Measurements from ENCODE around the gene NFKBIB. TPM values are rescaled to one million over a fixed set of nuclear protein-coding genes. Genes with fewer than 3 reads are reported as not detected.

NFKBIB gene
- total RNA-seq, 4 donors from 2014 or later: 18.5 to 37.6 (median 26.8) TPM

- WGBS, 2 donors (ENCODE audit: low coverage in 1 of 2): 90 to 91% methylated on average over 3 of the region's 3 CpGs
- Histone ChIP-seq H3K36me3 (no peaks in the 10 kb centered on the region), H3K27ac (no peak overlapping the region), H3K9me3 (no peaks in the 10 kb centered on the region), H3K4me3 (no peak overlapping the region), H3K27me3 (no peaks in the 10 kb centered on the region), H3K4me1 (peaks cover 0 to 17% (median 0%) of the 10 kb centered on the region in 3 donors)
- no peak for ATAC-seq
- TF ChIP-seq EP300 (IDR thresholded peaks at IDR 0.05) (no peak), POLR2A (IDR thresholded peaks at IDR 0.05) (no peak), POLR2AphosphoS5 (IDR thresholded peaks at IDR 0.05) (no peak)
- TF ChIP-seq, protein P1, sequence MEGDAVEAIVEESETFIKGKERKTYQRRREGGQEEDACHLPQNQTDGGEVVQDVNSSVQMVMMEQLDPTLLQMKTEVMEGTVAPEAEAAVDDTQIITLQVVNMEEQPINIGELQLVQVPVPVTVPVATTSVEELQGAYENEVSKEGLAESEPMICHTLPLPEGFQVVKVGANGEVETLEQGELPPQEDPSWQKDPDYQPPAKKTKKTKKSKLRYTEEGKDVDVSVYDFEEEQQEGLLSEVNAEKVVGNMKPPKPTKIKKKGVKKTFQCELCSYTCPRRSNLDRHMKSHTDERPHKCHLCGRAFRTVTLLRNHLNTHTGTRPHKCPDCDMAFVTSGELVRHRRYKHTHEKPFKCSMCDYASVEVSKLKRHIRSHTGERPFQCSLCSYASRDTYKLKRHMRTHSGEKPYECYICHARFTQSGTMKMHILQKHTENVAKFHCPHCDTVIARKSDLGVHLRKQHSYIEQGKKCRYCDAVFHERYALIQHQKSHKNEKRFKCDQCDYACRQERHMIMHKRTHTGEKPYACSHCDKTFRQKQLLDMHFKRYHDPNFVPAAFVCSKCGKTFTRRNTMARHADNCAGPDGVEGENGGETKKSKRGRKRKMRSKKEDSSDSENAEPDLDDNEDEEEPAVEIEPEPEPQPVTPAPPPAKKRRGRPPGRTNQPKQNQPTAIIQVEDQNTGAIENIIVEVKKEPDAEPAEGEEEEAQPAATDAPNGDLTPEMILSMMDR (IDR thresholded peaks at IDR 0.05): no peak
These were observed 38.4 kb upstream of the NFKBIB start for GRCh38 chr19:38861368-38861767.

DNA sequence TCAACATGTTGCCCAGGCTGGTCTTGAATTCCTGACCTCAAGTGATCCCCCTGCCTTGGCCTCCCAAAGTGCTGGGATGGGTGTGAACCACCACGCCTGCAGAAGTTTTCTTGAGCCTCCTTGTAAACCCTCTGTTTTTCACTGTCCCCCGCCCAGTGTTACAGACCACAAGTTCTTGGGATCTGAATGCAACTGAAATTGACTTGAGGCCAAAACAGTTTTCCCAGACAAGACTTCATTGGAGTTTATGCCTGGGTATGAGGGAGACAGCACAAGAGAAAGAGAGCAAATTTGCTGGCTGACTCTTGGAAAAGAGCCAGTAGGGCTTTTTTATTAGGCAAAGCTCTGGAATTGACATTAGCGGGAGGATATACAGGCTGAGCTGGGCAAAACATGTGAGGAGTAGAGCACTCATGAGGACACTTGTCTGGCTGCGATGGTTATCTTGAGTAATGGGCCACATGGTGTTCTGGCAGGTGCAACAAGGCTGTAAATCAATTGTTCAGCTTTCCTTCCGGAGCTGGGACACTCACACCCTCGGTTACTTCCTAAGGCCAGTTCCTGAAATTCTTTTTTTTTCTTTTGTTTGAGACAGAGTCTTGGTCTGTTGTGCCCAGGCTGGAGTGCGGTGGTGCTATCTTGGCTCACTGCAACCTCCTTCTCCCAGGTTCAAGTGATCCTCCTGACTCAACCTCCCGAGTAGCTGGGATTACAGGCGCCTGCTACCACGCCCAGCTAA, 37.3 kb upstream of the NFKBIB start:
- Histone ChIP-seq H3K36me3 (no peaks in the 10 kb centered on the region), H3K27me3 (no peaks in the 10 kb centered on the region), H3K27ac (peak overlapping the region in 3 of 4 donors; percentile 38 to 47 (median 46)), H3K4me3 (no peak overlapping the region), H3K9me3 (no peaks in the 10 kb centered on the region), H3K4me1 (peaks cover 0 to 17% (median 0%) of the 10 kb centered on the region in 3 donors)
- TF ChIP-seq EP300 (IDR thresholded peaks at IDR 0.05): no peak
- TF ChIP-seq POLR2AphosphoS5 (IDR thresholded peaks at IDR 0.05): peak; percentile 31
- 30 to 44% methylated on average over 5 to 8 of the region's 10 CpGs for WGBS, 2 donors (ENCODE audit: low coverage in 1 of 2)
- ATAC-seq: peak; percentile 85

GRCh38 chr19:38867171-38867780, 32.5 kb upstream of the NFKBIB start:
- Histone ChIP-seq H3K27ac (no peak overlapping the region), H3K36me3 (no peaks in the 10 kb centered on the region), H3K4me1 (peaks cover 0 to 33% (median 4%) of the 10 kb centered on the region in 3 donors), H3K9me3 (no peaks in the 10 kb centered on the region), H3K4me3 (no peak overlapping the region), H3K27me3 (no peaks in the 10 kb centered on the region)
- no peak for TF ChIP-seq POLR2A (IDR thresholded peaks at IDR 0.05)
- no peak for TF ChIP-seq POLR2AphosphoS5 (IDR thresholded peaks at IDR 0.05)
- no peak for TF ChIP-seq EP300 (IDR thresholded peaks at IDR 0.05)
- TF ChIP-seq, protein P1 (IDR thresholded peaks at IDR 0.05): no peak
- no peak for ATAC-seq
- WGBS, 2 donors (ENCODE audit: low coverage in 1 of 2): 61 to 79% methylated on average over 4 to 6 of the region's 10 CpGs

DNA sequence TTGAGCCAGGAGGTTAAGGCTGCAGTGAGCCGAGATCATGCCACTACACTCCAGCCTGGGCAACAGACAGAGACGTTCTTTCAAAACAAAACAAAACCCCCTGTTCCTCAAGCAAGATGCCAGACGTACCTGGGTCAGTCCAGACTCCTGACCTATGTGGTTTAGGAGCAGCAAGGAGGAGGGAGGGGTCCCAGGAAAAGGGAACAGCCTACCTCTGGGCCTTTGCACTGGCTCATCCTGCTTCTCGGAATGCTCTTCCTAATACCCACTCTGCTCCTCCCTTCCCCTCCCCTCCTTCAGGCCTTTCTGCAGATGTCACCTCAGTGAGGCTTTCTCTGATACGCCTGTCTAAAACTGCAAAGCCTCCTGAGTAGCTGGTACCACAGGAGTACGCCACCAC, 31.2 kb upstream of the NFKBIB start:
- WGBS, 2 donors (ENCODE audit: low coverage in 1 of 2): 86 to 99% methylated on average over 1 to 6 of the region's 6 CpGs
- ATAC-seq: no peak
- Histone ChIP-seq H3K27ac (no peak overlapping the region), H3K27me3 (no peaks in the 10 kb centered on the region), H3K36me3 (no peaks in the 10 kb centered on the region), H3K4me1 (peaks cover 0 to 21% (median 4%) of the 10 kb centered on the region in 3 donors), H3K9me3 (no peaks in the 10 kb centered on the region), H3K4me3 (no peak overlapping the region)
- TF ChIP-seq EP300 (IDR thresholded peaks at IDR 0.05) (no peak), POLR2AphosphoS5 (IDR thresholded peaks at IDR 0.05) (no peak), POLR2A (IDR thresholded peaks at IDR 0.05) (no peak)
- TF ChIP-seq, protein P1 (IDR thresholded peaks at IDR 0.05): no peak

DNA sequence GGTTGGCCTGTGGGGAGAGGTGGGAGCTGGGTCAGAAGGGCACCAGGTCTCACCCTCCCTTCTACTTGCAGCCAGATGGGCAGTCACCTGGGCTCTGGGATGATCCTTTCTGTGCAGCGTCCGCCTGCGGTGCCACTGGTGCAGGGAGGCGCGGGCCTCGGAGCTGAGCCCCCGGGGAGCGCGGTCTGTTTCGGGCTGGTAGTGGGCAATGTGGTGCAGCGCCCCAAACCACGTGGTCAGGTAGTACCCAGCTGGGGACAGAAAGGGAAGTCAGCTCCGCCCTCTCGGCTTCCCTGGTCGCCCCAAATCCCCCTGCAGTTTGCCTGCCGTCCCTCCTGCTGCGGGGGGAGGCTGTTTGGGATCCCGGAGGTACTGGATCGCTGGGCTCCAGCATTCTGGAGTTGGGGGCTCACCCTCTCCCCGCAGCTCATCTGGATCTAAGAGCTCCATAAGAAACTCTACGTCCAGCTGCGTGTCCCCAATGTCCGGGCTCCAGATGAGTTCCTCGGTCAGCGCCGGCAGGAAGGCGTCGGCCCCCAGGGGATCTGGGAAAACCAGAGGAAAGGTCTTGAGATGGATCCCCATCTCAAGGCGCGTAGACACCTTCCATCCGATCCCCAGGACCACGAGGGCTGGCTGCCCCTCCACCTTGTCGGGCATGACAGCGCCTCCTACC, 30.5 kb upstream of the NFKBIB start:
- ATAC-seq: no peak
- Histone ChIP-seq H3K27me3 (no peaks in the 10 kb centered on the region), H3K4me1 (peaks cover 0 to 21% (median 4%) of the 10 kb centered on the region in 3 donors), H3K27ac (peak overlapping the region in 2 of 4 donors; percentile 47 to 73), H3K36me3 (no peaks in the 10 kb centered on the region), H3K9me3 (no peaks in the 10 kb centered on the region), H3K4me3 (peak overlapping the region; percentile 18 to 56)
- 0 to 5% methylated on average over 4 to 8 of the region's 34 CpGs for WGBS, 2 donors (ENCODE audit: low coverage in 1 of 2)
- TF ChIP-seq EP300 (IDR thresholded peaks at IDR 0.05): no peak
- TF ChIP-seq, protein P1 (IDR thresholded peaks at IDR 0.05): no peak
- no peak for TF ChIP-seq POLR2A (IDR thresholded peaks at IDR 0.05)
- TF ChIP-seq POLR2AphosphoS5 (IDR thresholded peaks at IDR 0.05): no peak
